Vagina (tissue), 2 donors: ENCODE results near the gene PRR5L. TPM values are rescaled to one million over a fixed set of nuclear protein-coding genes. Genes with fewer than 3 reads are reported as not detected.
A peak's percentile ranks its signal among the peaks of the same experiment; 100 is the strongest.

Experiments used
- DNase-seq, 2 donors: peaks; one replicate each; pipeline ENCODE4 v3.0.0-alpha.2; 2017; ENCODE audit errors: extremely low spot score in 2 of 2
- H3K27ac ChIP-seq: fragments of 200-600 bp; sonication (generic); one replicate; pipeline ENCODE4 v1.5.1; 2019
- H3K27me3 ChIP-seq: fragments of 200-600 bp; sonication (generic); one replicate; pipeline ENCODE4 v1.5.1; 2019
- H3K36me3 ChIP-seq, 2 donors: fragments of 200-600 bp; sonication (generic); one replicate each; pipeline ENCODE4 v1.5.1; 2017 to 2019
- H3K4me1 ChIP-seq: fragments of 200-600 bp; sonication (generic); one replicate; pipeline ENCODE4 v1.5.1; 2019
- H3K4me3 ChIP-seq, 2 donors: fragments of 200-600 bp; sonication (generic); 1 replicate in 1 of 2; 2 replicates in 1 of 2; pipeline ENCODE4 v1.5.1; 2016 to 2019
- H3K9me3 ChIP-seq: fragments of 200-600 bp; sonication (generic); one replicate; pipeline ENCODE4 v1.5.1; 2019
- CTCF ChIP-seq, 3 experiments: fragments of 450-650 bp in 2 of 3; fragments of 200-600 bp in 1 of 3; sonication (generic) in 1 of 3; IDR thresholded peaks; one replicate each; pipeline ENCODE4 v1.5.1; 2017 to 2019; ENCODE audit warnings: antibody characterized with exemption in 3 of 3, mild to moderate bottlenecking in 2 of 3, moderate library complexity in 2 of 3
- POLR2A ChIP-seq, 2 donors: fragments of 450-650 bp; IDR thresholded peaks; one replicate each; pipeline ENCODE4 v1.6.1; 2017; ENCODE audit warnings: antibody characterized with exemption in 2 of 2, mild to moderate bottlenecking in 2 of 2, moderate library complexity in 2 of 2
- POLR2AphosphoS5 ChIP-seq, 2 donors: sonication (generic); formaldehyde crosslinking; IDR thresholded peaks; one replicate each; pipeline ENCODE4 v1.9.0; 2017; ENCODE audit warnings: antibody characterized with exemption in 2 of 2, mild to moderate bottlenecking in 2 of 2, low read depth in 1 of 2; ENCODE audit not compliant: insufficient read depth in 1 of 2
- intact Hi-C: fragments of 100-400 bp; cut with DNase I; formaldehyde crosslinking; loops from one replicate; pipeline ENCODE4 v1.15.1; 2023
- total RNA-seq: library from RNA; depleted of rRNA; stranded (reverse); fragments of >200 nt; gene quantifications from one replicate; pipeline ENCODE4 v1.2.3, GENCODE V29; 2016

Gene PRR5L
- total RNA-seq, 1 donor from 2014 or later: 27.5 TPM

GRCh38 chr11:36374726-36375125, 78.6 kb downstream of the PRR5L start:
- Histone ChIP-seq H3K4me1 (peaks cover 17% of the 10 kb centered on the region), H3K36me3 (no peaks in the 10 kb centered on the region), H3K27me3 (no peaks in the 10 kb centered on the region), H3K4me3 (no peak overlapping the region), H3K9me3 (no peaks in the 10 kb centered on the region), H3K27ac (no peak overlapping the region)
- intact Hi-C loops: no loop called here
- TF ChIP-seq POLR2AphosphoS5 (IDR thresholded peaks at IDR 0.05; ENCODE audit: insufficient read depth in 1 of 2, low read depth in 1 of 2) (no peak), POLR2A (IDR thresholded peaks at IDR 0.05) (no peak), CTCF (IDR thresholded peaks at IDR 0.05) (no peak)
- DNase-seq: no peak

- Histone ChIP-seq H3K27me3 (no peaks in the 10 kb centered on the region), H3K36me3 (no peaks in the 10 kb centered on the region), H3K4me1 (peaks cover 24% of the 10 kb centered on the region), H3K4me3 (peak overlapping the region; percentile 71 to 74), H3K27ac (peak overlapping the region; percentile 83), H3K9me3 (no peaks in the 10 kb centered on the region)
- intact Hi-C loops: no loop called here
- TF ChIP-seq CTCF (IDR thresholded peaks at IDR 0.05) (no peak), POLR2A (IDR thresholded peaks at IDR 0.05) (no peak), POLR2AphosphoS5 (IDR thresholded peaks at IDR 0.05; ENCODE audit: insufficient read depth in 1 of 2, low read depth in 1 of 2) (no peak)
- DNase-seq: no peak
These were observed 79.4 kb downstream of the PRR5L start for GRCh38 chr11:36375353-36376008.

- peaks cover 26% of the 10 kb centered on the region for H3K4me1 ChIP-seq
- H3K27me3 ChIP-seq: no peaks in the 10 kb centered on the region
- no peak for TF ChIP-seq POLR2AphosphoS5 (IDR thresholded peaks at IDR 0.05; ENCODE audit: insufficient read depth in 1 of 2, low read depth in 1 of 2)
- TF ChIP-seq POLR2A (IDR thresholded peaks at IDR 0.05): peak in 1 of 2 donors; percentile 36
- no peak for TF ChIP-seq CTCF (IDR thresholded peaks at IDR 0.05)
- H3K4me3 ChIP-seq: peak overlapping the region; percentile 71 to 74
- no peak for DNase-seq
- peak overlapping the region; percentile 83 for H3K27ac ChIP-seq
- intact Hi-C loops: no loop called here
- no peaks in the 10 kb centered on the region for H3K36me3 ChIP-seq
- H3K9me3 ChIP-seq: no peaks in the 10 kb centered on the region
These were observed 80.2 kb downstream of the PRR5L start for GRCh38 chr11:36376009-36376887.

GRCh38 chr11:36376888-36377758, 81.0 kb downstream of the PRR5L start:
- intact Hi-C loops: no loop called here
- Histone ChIP-seq H3K4me1 (peaks cover 26% of the 10 kb centered on the region), H3K27me3 (no peaks in the 10 kb centered on the region), H3K9me3 (no peaks in the 10 kb centered on the region), H3K36me3 (no peaks in the 10 kb centered on the region), H3K4me3 (peak overlapping the region; percentile 71 to 74), H3K27ac (peak overlapping the region; percentile 83)
- no peak for DNase-seq
- TF ChIP-seq POLR2AphosphoS5 (IDR thresholded peaks at IDR 0.05; ENCODE audit: insufficient read depth in 1 of 2, low read depth in 1 of 2) (peak in 1 of 2 donors; percentile 22), CTCF (IDR thresholded peaks at IDR 0.05) (peak in 2 of 3 experiments; percentile 24 to 50), POLR2A (IDR thresholded peaks at IDR 0.05) (no peak)
